B cell (primary cell): ENCODE measurements around the gene ST3GAL3. TPM values are rescaled to one million over a fixed set of nuclear protein-coding genes. Genes with fewer than 3 reads are reported as not detected.

Source experiments
- ATAC-seq: fragments of 200-7000 bp; cut with Tn5 transposase; one replicate; pipeline ENCODE4 v1.10.0; 2021; ENCODE audit warnings: low read depth, mild to moderate bottlenecking, moderate number of reproducible peaks, moderate library complexity
- CTCF ChIA-PET: fragments of 350-600 bp; sonication (Branson Sonifier 250); formaldehyde crosslinking; loops from one replicate; lab custom pipeline; 2021; ENCODE audit warnings: antibody characterized with exemption, inconsistent platforms; lab: Charles Lee
- POLR2A ChIA-PET: fragments of 350-600 bp; sonication (Branson Sonifier 250); formaldehyde crosslinking; loops from one replicate; lab custom pipeline; 2021; ENCODE audit warnings: antibody characterized with exemption; lab: Charles Lee
- DNase-seq: peaks from one replicate; pipeline ENCODE4 v3.0.0; 2013
- H2AFZ ChIP-seq: 2 replicates; pipeline ENCODE4 v1.6.1; 2012; ENCODE audit warnings: mild to moderate bottlenecking, low read depth, low read length; ENCODE audit not compliant: insufficient read depth, poor library complexity, severe bottlenecking
- H3K27ac ChIP-seq, 2 donors: 1 replicate in 1 of 2; 2 replicates in 1 of 2; pipeline ENCODE4 v1.5.1; 2012 to 2013; ENCODE audit warnings: low read length in 2 of 2, mild to moderate bottlenecking in 2 of 2, moderate library complexity in 1 of 2
- H3K27me3 ChIP-seq, 4 experiments: fragments of 200-600 bp in 1 of 4; sonication (generic) in 1 of 4; replicated peaks in 1 of 4; 1 replicate in 2 of 4; 2 replicates in 2 of 4; pipeline versions ENCODE4 v1.6.1 to v1.7.0; 2013 to 2016; ENCODE audit warnings: low read length in 3 of 4, mild to moderate bottlenecking in 2 of 4, mixed read lengths in 1 of 4, moderate library complexity in 1 of 4; ENCODE audit not compliant: insufficient read depth in 4 of 4, control insufficient read depth in 3 of 4; ENCODE audit errors: control extremely low read depth in 1 of 4
- H3K36me3 ChIP-seq, 2 experiments: replicated peaks in 1 of 2; 1 replicate in 1 of 2; 2 replicates in 1 of 2; pipeline versions ENCODE4 v1.6.1 to v1.7.1; 2013; ENCODE audit warnings: low read length in 1 of 2; ENCODE audit not compliant: insufficient read depth in 2 of 2, control insufficient read depth in 1 of 2; ENCODE audit errors: control extremely low read depth in 1 of 2, extremely low read depth in 1 of 2
- H3K4me1 ChIP-seq, 2 donors: fragments of 200-600 bp in 1 of 2; sonication (generic) in 1 of 2; 1 replicate in 1 of 2; 2 replicates in 1 of 2; pipeline versions ENCODE4 v1.5.1 to v1.6.1; 2013 to 2017; ENCODE audit warnings: low read length in 2 of 2; ENCODE audit not compliant: control insufficient read depth in 2 of 2, insufficient read depth in 2 of 2
- H3K4me2 ChIP-seq: replicated peaks from 2 replicates; pipeline ENCODE3; 2012; ENCODE audit warnings: mild to moderate bottlenecking, low read depth, low read length; ENCODE audit not compliant: poor library complexity, severe bottlenecking
- H3K4me3 ChIP-seq, 5 experiments: fragments of 200-600 bp in 1 of 5; sonication (generic) in 1 of 5; 1 replicate in 3 of 5; 2 replicates in 2 of 5; pipeline versions ENCODE4 v1.5.1 to v1.7.0; 2011 to 2016; ENCODE audit warnings: low read length in 4 of 5, mild to moderate bottlenecking in 4 of 5, low read depth in 2 of 5, control low read depth in 1 of 5, moderate library complexity in 1 of 5; ENCODE audit not compliant: insufficient read depth in 1 of 5; ENCODE audit errors: control extremely low read depth in 1 of 5, extremely low read depth in 1 of 5
- H3K79me2 ChIP-seq: fragments of 200-600 bp; sonication (generic); one replicate; pipeline ENCODE4 v1.6.0; 2016; ENCODE audit warnings: low read length; ENCODE audit not compliant: control insufficient read depth, insufficient read depth
- H3K9ac ChIP-seq: fragments of 200-600 bp; sonication (generic); 2 replicates; pipeline ENCODE4 v1.6.1; 2017; ENCODE audit warnings: mild to moderate bottlenecking, low read length, moderate library complexity
- H3K9me3 ChIP-seq, 3 donors: one replicate each; pipeline versions ENCODE4 v1.6.1 to v1.7.1; 2013; ENCODE audit warnings: low read length in 2 of 3; ENCODE audit not compliant: control insufficient read depth in 2 of 3, insufficient read depth in 1 of 3; ENCODE audit errors: control extremely low read depth in 1 of 3
- H4K20me1 ChIP-seq: 2 replicates; pipeline ENCODE4 v1.6.0; 2012; ENCODE audit warnings: mild to moderate bottlenecking, low read length; ENCODE audit not compliant: insufficient read depth, control insufficient read depth, poor library complexity, severe bottlenecking
- H3K27ac Mint-ChIP-seq: one replicate; pipeline ENCODE4 v1.8.0; 2021; ENCODE audit warnings: mixed read lengths
- H3K27me3 Mint-ChIP-seq: one replicate; pipeline ENCODE4 v1.8.0; 2021; ENCODE audit warnings: mixed read lengths
- H3K4me1 Mint-ChIP-seq: one replicate; pipeline ENCODE4 v1.8.0; 2021; ENCODE audit warnings: mixed read lengths
- H3K4me3 Mint-ChIP-seq: one replicate; pipeline ENCODE4 v1.8.0; 2021; ENCODE audit warnings: mixed read lengths
- H3K9me3 Mint-ChIP-seq: one replicate; pipeline ENCODE4 v1.8.0; 2022; ENCODE audit warnings: mixed read lengths; ENCODE audit not compliant: insufficient read depth
- EZH2 ChIP-seq: IDR thresholded peaks from 2 replicates; pipeline ENCODE4 v1.6.1; 2012; ENCODE audit warnings: borderline replicate concordance, low read depth, mild to moderate bottlenecking, moderate library complexity, low read length; ENCODE audit not compliant: insufficient read depth, poor library complexity, severe bottlenecking
- WGBS: methylation state at CpG from one replicate; pipeline ENCODE4 v1.1.5; 2013; ENCODE audit warnings: missing lambda C conversion rate; ENCODE audit not compliant: insufficient coverage; 5-methylcytosine and 5-hydroxymethylcytosine counted together
- intact Hi-C: fragments of 100-400 bp; cut with micrococcal nuclease; formaldehyde crosslinking; loops from one replicate; pipeline ENCODE4 v1.10.0; 2022
- polyA plus RNA-seq: library from polyadenylated mRNA; depleted of rRNA; stranded (reverse); fragments of >200 nt; gene quantifications from 2 replicates; pipeline ENCODE4 v1.2.3, GENCODE V29; 2012
- total RNA-seq, 2 donors: library from RNA; stranded (reverse); fragments of 120-200 nt in 1 of 2; gene quantifications; 1 replicate in 1 of 2; 2 replicates in 1 of 2; pipeline versions ENCODE4 v1.2.3 to v1.2.4, GENCODE V29; 2013 to 2022
- TF ChIP-seq, protein P1 (sequence below): fragments of 200-600 bp; IDR thresholded peaks from one replicate; pipeline ENCODE4 v1.8.0; 2022; ENCODE audit warnings: antibody characterized with exemption, mild to moderate bottlenecking

Gene ST3GAL3
- total and polyA plus RNA-seq, 2 donors (not counting 1 experiment from before 2014, with no cell fraction given), result 16.8 to 31.4 TPM

DNA sequence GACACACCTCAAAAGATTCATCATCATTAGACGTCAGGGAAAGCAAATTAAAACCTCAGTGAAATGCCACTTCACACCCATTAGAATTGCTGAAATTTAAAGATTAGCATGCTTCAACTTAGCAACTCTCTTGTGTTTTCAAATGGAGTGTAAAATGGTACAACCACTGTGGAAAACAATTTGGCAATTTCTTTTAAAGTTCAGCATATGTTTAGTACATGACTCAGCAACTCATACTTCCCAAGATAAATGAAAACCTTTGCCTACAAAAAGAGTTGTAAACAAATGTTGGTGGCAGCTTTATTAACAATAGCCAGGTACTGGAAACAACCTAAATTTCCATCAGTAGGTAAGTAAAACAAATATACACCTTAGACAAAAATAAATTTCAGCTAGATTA, 42.7 kb downstream of the ST3GAL3 start:
- no peak overlapping the region for H3K27ac Mint-ChIP-seq
- no peaks in the 10 kb centered on the region for H3K36me3 ChIP-seq
- H3K4me3 ChIP-seq, result no peak overlapping the region
- H3K9me3 Mint-ChIP-seq, result no peaks in the 10 kb centered on the region
- no peaks in the 10 kb centered on the region for H3K79me2 ChIP-seq
- POLR2A ChIA-PET, result no interaction called here
- intact Hi-C loops, result no loop called here
- no peak overlapping the region for H3K4me3 Mint-ChIP-seq
- H3K9ac ChIP-seq, result no peak overlapping the region
- H3K4me2 ChIP-seq, result no peak overlapping the region
- peaks cover 1% of the 10 kb centered on the region for H3K4me1 Mint-ChIP-seq
- DNase-seq, result no peak
- no CpG with 5 or more reads among the region's 1 CpG for WGBS
- no peaks in the 10 kb centered on the region for H3K9me3 ChIP-seq
- H3K27me3 ChIP-seq, result no peaks in the 10 kb centered on the region
- CTCF ChIA-PET, result interaction anchor here (0.9 to 1.1 kb wide), 2 partner anchors 12 to 13 kb away, joined by 3 to 5 read pairs; no protein-coding TSS in a partner anchor
- H3K27me3 Mint-ChIP-seq, result no peaks in the 10 kb centered on the region
- ATAC-seq, result no peak
- H2AFZ ChIP-seq, result no peak overlapping the region
- no peak overlapping the region for H3K27ac ChIP-seq
- no peak for TF ChIP-seq EZH2
- TF ChIP-seq, protein P1, sequence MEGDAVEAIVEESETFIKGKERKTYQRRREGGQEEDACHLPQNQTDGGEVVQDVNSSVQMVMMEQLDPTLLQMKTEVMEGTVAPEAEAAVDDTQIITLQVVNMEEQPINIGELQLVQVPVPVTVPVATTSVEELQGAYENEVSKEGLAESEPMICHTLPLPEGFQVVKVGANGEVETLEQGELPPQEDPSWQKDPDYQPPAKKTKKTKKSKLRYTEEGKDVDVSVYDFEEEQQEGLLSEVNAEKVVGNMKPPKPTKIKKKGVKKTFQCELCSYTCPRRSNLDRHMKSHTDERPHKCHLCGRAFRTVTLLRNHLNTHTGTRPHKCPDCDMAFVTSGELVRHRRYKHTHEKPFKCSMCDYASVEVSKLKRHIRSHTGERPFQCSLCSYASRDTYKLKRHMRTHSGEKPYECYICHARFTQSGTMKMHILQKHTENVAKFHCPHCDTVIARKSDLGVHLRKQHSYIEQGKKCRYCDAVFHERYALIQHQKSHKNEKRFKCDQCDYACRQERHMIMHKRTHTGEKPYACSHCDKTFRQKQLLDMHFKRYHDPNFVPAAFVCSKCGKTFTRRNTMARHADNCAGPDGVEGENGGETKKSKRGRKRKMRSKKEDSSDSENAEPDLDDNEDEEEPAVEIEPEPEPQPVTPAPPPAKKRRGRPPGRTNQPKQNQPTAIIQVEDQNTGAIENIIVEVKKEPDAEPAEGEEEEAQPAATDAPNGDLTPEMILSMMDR, result no peak
- no peaks in the 10 kb centered on the region for H3K4me1 ChIP-seq
- H4K20me1 ChIP-seq, result no peaks in the 10 kb centered on the region

DNA sequence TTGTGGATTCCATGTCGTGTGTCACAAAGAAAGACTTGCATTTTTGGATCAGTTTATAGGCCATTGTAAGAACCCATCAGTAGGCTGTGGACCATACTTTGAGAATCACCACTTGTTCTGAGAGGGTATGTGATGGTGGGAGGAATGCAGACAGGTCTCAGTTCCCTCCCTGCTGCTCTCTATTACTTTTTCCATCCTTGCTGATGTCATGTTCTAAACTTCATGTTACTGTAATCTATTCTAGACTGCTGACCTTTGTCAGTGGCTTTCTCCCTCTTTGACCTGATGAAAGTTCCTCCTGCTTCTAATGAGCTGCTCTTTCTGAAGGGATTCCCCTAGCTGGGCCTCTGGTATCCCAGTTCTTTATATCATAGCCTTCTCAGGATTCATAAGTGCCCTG, 46.1 kb downstream of the ST3GAL3 start:
- POLR2A ChIA-PET, result no interaction called here
- 57% methylated on average over 1 of the region's 1 CpG for WGBS
- no peaks in the 10 kb centered on the region for H3K27me3 ChIP-seq
- H4K20me1 ChIP-seq, result no peaks in the 10 kb centered on the region
- H3K79me2 ChIP-seq, result no peaks in the 10 kb centered on the region
- TF ChIP-seq, protein P1, result no peak
- no peak for TF ChIP-seq EZH2
- H2AFZ ChIP-seq, result no peak overlapping the region
- Mint-ChIP-seq H3K27me3 (no peaks in the 10 kb centered on the region), H3K27ac (no peak overlapping the region), H3K4me1 (no peaks in the 10 kb centered on the region), H3K4me3 (no peak overlapping the region), H3K9me3 (no peaks in the 10 kb centered on the region)
- no peaks in the 10 kb centered on the region for H3K9me3 ChIP-seq
- intact Hi-C loops, result no loop called here
- ATAC-seq, result no peak
- CTCF ChIA-PET, result no interaction called here
- H3K27ac ChIP-seq, result no peak overlapping the region
- no peaks in the 10 kb centered on the region for H3K4me1 ChIP-seq
- no peak overlapping the region for H3K9ac ChIP-seq
- H3K4me2 ChIP-seq, result no peak overlapping the region
- no peak overlapping the region for H3K4me3 ChIP-seq
- no peak for DNase-seq
- H3K36me3 ChIP-seq, result no peaks in the 10 kb centered on the region
